Measurements from ENCODE around the gene RANBP10. TPM values are rescaled to one million over a fixed set of nuclear protein-coding genes. Genes with fewer than 3 reads are reported as not detected.

The RANBP10 gene
- total and polyA plus RNA-seq, 2 of the 8 experiments (the other 6 are each of a cell fraction or from before 2014, with no cell fraction given) = 14.2 to 16.8 TPM

- TF ChIP-seq SRF (IDR thresholded peaks at IDR 0.05; ENCODE audit: low read depth, low read length) = no peak
- no peak for TF ChIP-seq KDM4A (IDR thresholded peaks at IDR 0.05; ENCODE audit: low read depth, low read length, severe bottlenecking)
- TF ChIP-seq, protein P1, sequence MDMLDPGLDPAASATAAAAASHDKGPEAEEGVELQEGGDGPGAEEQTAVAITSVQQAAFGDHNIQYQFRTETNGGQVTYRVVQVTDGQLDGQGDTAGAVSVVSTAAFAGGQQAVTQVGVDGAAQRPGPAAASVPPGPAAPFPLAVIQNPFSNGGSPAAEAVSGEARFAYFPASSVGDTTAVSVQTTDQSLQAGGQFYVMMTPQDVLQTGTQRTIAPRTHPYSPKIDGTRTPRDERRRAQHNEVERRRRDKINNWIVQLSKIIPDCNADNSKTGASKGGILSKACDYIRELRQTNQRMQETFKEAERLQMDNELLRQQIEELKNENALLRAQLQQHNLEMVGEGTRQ (IDR thresholded peaks at IDR 0.05; ENCODE audit: low read length) = no peak
These were observed 95.8 kb downstream of the RANBP10 start (continued) for GRCh38 chr16:67710607-67711006.
